ENCODE results near the gene CREB5.
A peak's percentile ranks its signal among the peaks of the same experiment; 100 is the strongest.
"Not testable (repeated sequence)": the region's sequence is repeated elsewhere in the genome, so short reads cannot be mapped to it uniquely, and the experiment has no call there.

CREB5 gene

GRCh38 chr7:28804990-28805389 is 392.7 kb downstream of the CREB5 start:
- H3K9me3 Mint-ChIP-seq, result no peaks in the 10 kb centered on the region
- no peak overlapping the region for H3K27ac Mint-ChIP-seq
- no peaks in the 10 kb centered on the region for H3K27me3 Mint-ChIP-seq
- no peak overlapping the region for H3K4me3 Mint-ChIP-seq
- peaks cover 59% of the 10 kb centered on the region for H3K36me3 Mint-ChIP-seq (ENCODE audit: low read depth)
- H3K4me1 Mint-ChIP-seq (ENCODE audit: low read depth), result peaks cover 27% of the 10 kb centered on the region
- intact Hi-C loops (cut with micrococcal nuclease), result no loop called here

- Mint-ChIP-seq H3K4me3 (no peak overlapping the region), H3K27ac (no peak overlapping the region), H3K4me1 (ENCODE audit: low read depth) (peaks cover 16% of the 10 kb centered on the region), H3K27me3 (no peaks in the 10 kb centered on the region), H3K9me3 (no peaks in the 10 kb centered on the region), H3K36me3 (ENCODE audit: low read depth) (peaks cover 68% of the 10 kb centered on the region)
- intact Hi-C loops (cut with micrococcal nuclease), result no loop called here
Measured at GRCh38 chr7:28806841-28807240, 394.5 kb downstream of the CREB5 start.

GRCh38 chr7:28807396-28807994 is 395.2 kb downstream of the CREB5 start:
- H3K27me3 Mint-ChIP-seq, result no peaks in the 10 kb centered on the region
- H3K9me3 Mint-ChIP-seq, result no peaks in the 10 kb centered on the region
- peaks cover 73% of the 10 kb centered on the region for H3K36me3 Mint-ChIP-seq (ENCODE audit: low read depth)
- no peak overlapping the region for H3K4me3 Mint-ChIP-seq
- H3K27ac Mint-ChIP-seq, result no peak overlapping the region
- intact Hi-C loops (cut with micrococcal nuclease), result no loop called here
- H3K4me1 Mint-ChIP-seq (ENCODE audit: low read depth), result peaks cover 16% of the 10 kb centered on the region

GRCh38 chr7:28808796-28809533 is 396.6 kb downstream of the CREB5 start:
- intact Hi-C loops (cut with micrococcal nuclease), result no loop called here
- Mint-ChIP-seq H3K27ac (no peak overlapping the region), H3K9me3 (no peaks in the 10 kb centered on the region), H3K4me3 (no peak overlapping the region), H3K27me3 (no peaks in the 10 kb centered on the region), H3K36me3 (ENCODE audit: low read depth) (peaks cover 78% of the 10 kb centered on the region), H3K4me1 (ENCODE audit: low read depth) (peaks cover 16% of the 10 kb centered on the region)

- Mint-ChIP-seq H3K4me1 (ENCODE audit: low read depth) (peaks cover 15% of the 10 kb centered on the region), H3K27ac (no peak overlapping the region), H3K36me3 (ENCODE audit: low read depth) (peaks cover 61% of the 10 kb centered on the region), H3K9me3 (no peaks in the 10 kb centered on the region), H3K4me3 (no peak overlapping the region), H3K27me3 (no peaks in the 10 kb centered on the region)
- intact Hi-C loops (cut with micrococcal nuclease), result no loop called here
Measured at GRCh38 chr7:28811008-28811407, 398.7 kb downstream of the CREB5 start.

- Mint-ChIP-seq H3K27me3 (no peaks in the 10 kb centered on the region), H3K9me3 (no peaks in the 10 kb centered on the region), H3K4me1 (ENCODE audit: low read depth) (peaks cover 18% of the 10 kb centered on the region), H3K27ac (no peak overlapping the region), H3K4me3 (no peak overlapping the region), H3K36me3 (ENCODE audit: low read depth) (peaks cover 57% of the 10 kb centered on the region)
- intact Hi-C loops (cut with micrococcal nuclease), result no loop called here
Measured at GRCh38 chr7:28811701-28812430, 399.5 kb downstream of the CREB5 start.

- Mint-ChIP-seq H3K9me3 (no peaks in the 10 kb centered on the region), H3K4me1 (ENCODE audit: low read depth) (peaks cover 18% of the 10 kb centered on the region), H3K27me3 (no peaks in the 10 kb centered on the region), H3K27ac (no peak overlapping the region), H3K36me3 (ENCODE audit: low read depth) (peaks cover 50% of the 10 kb centered on the region), H3K4me3 (no peak overlapping the region)
- intact Hi-C loops (cut with micrococcal nuclease), result no loop called here
Measured at GRCh38 chr7:28812616-28813015, 400.3 kb downstream of the CREB5 start.

GRCh38 chr7:28813243-28813962 is 401.1 kb downstream of the CREB5 start:
- H3K27me3 Mint-ChIP-seq, result no peaks in the 10 kb centered on the region
- no peak overlapping the region for H3K4me3 Mint-ChIP-seq
- H3K9me3 Mint-ChIP-seq, result no peaks in the 10 kb centered on the region
- H3K36me3 Mint-ChIP-seq (ENCODE audit: low read depth), result peaks cover 47% of the 10 kb centered on the region
- peaks cover 19% of the 10 kb centered on the region for H3K4me1 Mint-ChIP-seq (ENCODE audit: low read depth)
- H3K27ac Mint-ChIP-seq, result no peak overlapping the region
- intact Hi-C loops (cut with micrococcal nuclease), result no loop called here

- Mint-ChIP-seq H3K4me3 (no peak overlapping the region), H3K36me3 (ENCODE audit: low read depth) (peaks cover 47% of the 10 kb centered on the region), H3K27ac (peak overlapping the region; percentile 43), H3K9me3 (no peaks in the 10 kb centered on the region), H3K27me3 (no peaks in the 10 kb centered on the region), H3K4me1 (ENCODE audit: low read depth) (peaks cover 21% of the 10 kb centered on the region)
- intact Hi-C loops (cut with micrococcal nuclease), result no loop called here
Measured at GRCh38 chr7:28815369-28815927, 403.1 kb downstream of the CREB5 start.

GRCh38 chr7:28815928-28816373 is 403.6 kb downstream of the CREB5 start:
- H3K27me3 Mint-ChIP-seq, result no peaks in the 10 kb centered on the region
- no peak overlapping the region for H3K4me3 Mint-ChIP-seq
- H3K36me3 Mint-ChIP-seq (ENCODE audit: low read depth), result peaks cover 47% of the 10 kb centered on the region
- no peaks in the 10 kb centered on the region for H3K9me3 Mint-ChIP-seq
- H3K27ac Mint-ChIP-seq, result peak overlapping the region; percentile 43
- H3K4me1 Mint-ChIP-seq (ENCODE audit: low read depth), result peaks cover 21% of the 10 kb centered on the region
- intact Hi-C loops (cut with micrococcal nuclease), result no loop called here

- peaks cover 21% of the 10 kb centered on the region for H3K4me1 Mint-ChIP-seq (ENCODE audit: low read depth)
- intact Hi-C loops (cut with micrococcal nuclease), result no loop called here
- H3K4me3 Mint-ChIP-seq, result no peak overlapping the region
- H3K9me3 Mint-ChIP-seq, result no peaks in the 10 kb centered on the region
- H3K27ac Mint-ChIP-seq, result no peak overlapping the region
- H3K27me3 Mint-ChIP-seq, result peaks cover 3% of the 10 kb centered on the region
- peaks cover 50% of the 10 kb centered on the region for H3K36me3 Mint-ChIP-seq (ENCODE audit: low read depth)
Measured at GRCh38 chr7:28818996-28819395, 406.7 kb downstream of the CREB5 start.

- Mint-ChIP-seq H3K9me3 (peaks cover 6% of the 10 kb centered on the region), H3K27me3 (peaks cover 20% of the 10 kb centered on the region), H3K27ac (no peak overlapping the region), H3K4me1 (ENCODE audit: low read depth) (peaks cover 23% of the 10 kb centered on the region), H3K4me3 (no peak overlapping the region), H3K36me3 (ENCODE audit: low read depth) (peaks cover 48% of the 10 kb centered on the region)
- intact Hi-C loops (cut with micrococcal nuclease), result no loop called here
Measured at GRCh38 chr7:28823582-28823981, 411.3 kb downstream of the CREB5 start.

- H3K27ac Mint-ChIP-seq; intact Hi-C loops (cut with micrococcal nuclease); H3K4me3 Mint-ChIP-seq; H3K9me3 Mint-ChIP-seq: not testable (repeated sequence)
- Mint-ChIP-seq H3K27me3 (peaks cover 33% of the 10 kb centered on the region), H3K4me1 (ENCODE audit: low read depth) (peaks cover 33% of the 10 kb centered on the region), H3K36me3 (ENCODE audit: low read depth) (peaks cover 25% of the 10 kb centered on the region)
Measured at GRCh38 chr7:28825817-28826448, 413.6 kb downstream of the CREB5 start.

Measured in dendritic cell treated with granulocyte-macrophage colony-stimulating factor and Interleukin-4, amounts not matched to agents 40 ng/mL and 50 ng/mL, for 4 days (primary cell).